Measurements from ENCODE around the gene MT1A. TPM values are rescaled to one million over a fixed set of nuclear protein-coding genes. Genes with fewer than 3 reads are reported as not detected.
A peak's percentile ranks its signal among the peaks of the same experiment; 100 is the strongest.

MT1A gene
- total RNA-seq (2014; rRNA removed; shearing (Covaris generic)) = not detected in 2 replicates

- no peak for DNase-seq (ENCODE audit: low spot score)
These were observed at the start of gene MT1A for GRCh38 chr16:56637814-56638750. Gene MT1A (plus strand): TSS chr16:56638666. CDS start chr16:56638739, 73 bp downstream.

GRCh38 chr16:56588781-56589140, 49.7 kb upstream of the MT1A start:
- DNase-seq (ENCODE audit: low spot score) = no peak

GRCh38 chr16:56589141-56590039, 49.1 kb upstream of the MT1A start, which contains the start of gene MT3:
Gene MT3 (plus strand): TSS chr16:56589528. CDS start chr16:56589591, 63 bp downstream.
- DNase-seq (ENCODE audit: low spot score) = no peak

- no peak for DNase-seq (ENCODE audit: low spot score)
These were observed 46.9 kb upstream of the MT1A start for GRCh38 chr16:56591377-56592060.

GRCh38 chr16:56593573-56594291, 44.7 kb upstream of the MT1A start:
- no peak for DNase-seq (ENCODE audit: low spot score)

GRCh38 chr16:56594292-56594619, 44.2 kb upstream of the MT1A start:
- no peak for DNase-seq (ENCODE audit: low spot score)

- peak; percentile 62 for DNase-seq (ENCODE audit: low spot score)
These were observed 38.0 kb upstream of the MT1A start for GRCh38 chr16:56600398-56600999.

DNA sequence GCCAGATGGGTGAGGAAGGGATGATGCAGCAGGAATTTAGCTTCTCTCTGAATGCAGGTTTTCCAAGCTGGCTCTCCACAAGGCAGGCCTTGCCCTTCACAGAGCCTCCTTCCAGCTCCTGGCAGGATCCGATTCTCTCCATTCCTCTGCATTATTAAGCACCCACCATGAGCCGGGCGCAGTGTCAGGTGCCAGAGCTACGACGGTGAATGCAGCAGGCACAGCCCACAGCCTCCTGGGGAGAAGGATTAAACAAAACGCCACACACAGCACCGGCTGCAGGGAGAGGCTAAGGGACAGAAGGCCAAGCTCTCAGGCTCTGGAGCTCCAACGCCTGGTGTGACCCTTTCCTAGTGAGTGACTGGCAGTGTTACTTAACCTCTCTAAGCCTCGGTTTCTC, 37.1 kb upstream of the MT1A start:
- no peak for DNase-seq (ENCODE audit: low spot score)

GRCh38 chr16:56603589-56603988, 34.9 kb upstream of the MT1A start:
- peak; percentile 64 for DNase-seq (ENCODE audit: low spot score)

GRCh38 chr16:56604966-56605365, 33.5 kb upstream of the MT1A start:
- no peak for DNase-seq (ENCODE audit: low spot score)

DNA sequence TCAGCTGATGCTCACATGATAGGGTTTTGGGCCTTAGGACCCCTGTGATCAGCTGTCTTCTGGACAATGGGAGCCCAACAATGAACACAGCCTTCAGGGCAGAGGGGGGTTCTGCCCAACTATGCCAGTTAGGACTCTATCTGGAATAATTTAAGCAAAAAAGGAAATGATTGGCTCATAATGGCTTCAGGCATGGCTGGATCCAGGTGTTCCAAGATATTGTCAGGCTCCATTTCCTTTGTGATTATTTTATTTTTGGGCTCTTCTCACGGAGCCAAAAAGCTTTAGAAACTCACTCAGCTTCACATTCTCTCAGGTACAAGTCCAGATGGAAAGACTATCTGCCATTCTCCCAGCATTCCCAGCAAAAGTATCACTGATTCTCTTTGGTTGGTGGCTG, 33.0 kb upstream of the MT1A start:
- DNase-seq (ENCODE audit: low spot score) = no peak

GRCh38 chr16:56606071-56606475, 32.4 kb upstream of the MT1A start:
- DNase-seq (ENCODE audit: low spot score) = peak; percentile 90

DNA sequence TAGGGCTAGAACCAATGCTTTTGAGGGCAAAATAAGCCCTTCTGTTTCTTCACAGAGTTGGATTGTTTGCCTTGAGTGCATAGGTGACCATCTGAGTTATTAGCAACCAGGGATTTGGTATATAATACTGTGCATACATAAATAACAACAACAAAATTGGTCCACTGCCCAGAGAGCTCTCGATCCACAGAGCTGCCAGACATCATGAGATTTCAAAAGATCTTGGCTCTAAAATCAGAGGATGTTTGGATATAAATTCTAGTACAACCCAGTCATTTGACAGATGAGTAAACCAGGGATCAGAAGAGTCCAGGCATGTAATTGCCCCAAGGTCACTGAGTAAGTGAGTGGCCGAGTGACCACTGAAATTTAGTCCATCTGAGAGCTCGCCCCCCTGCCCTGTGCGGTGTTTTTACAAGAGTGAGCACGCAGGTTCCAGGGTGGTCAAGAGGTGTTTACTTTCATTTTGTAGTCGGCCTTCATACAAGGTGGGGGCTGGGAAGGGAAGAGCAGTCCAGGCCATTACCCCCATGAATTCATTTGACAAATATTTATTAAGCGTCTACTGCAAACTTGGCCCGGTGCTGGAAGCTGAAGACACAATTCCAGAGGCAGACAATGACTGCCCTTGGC, 31.9 kb upstream of the MT1A start:
- DNase-seq (ENCODE audit: low spot score) = peak; percentile 98

- DNase-seq (ENCODE audit: low spot score) = peak; percentile 99
These were observed 31.3 kb upstream of the MT1A start for GRCh38 chr16:56607109-56607618.

- no peak for DNase-seq (ENCODE audit: low spot score)
These were observed 30.8 kb upstream of the MT1A start for GRCh38 chr16:56607675-56608042.

- DNase-seq (ENCODE audit: low spot score) = peak; percentile 97
These were observed 30.2 kb upstream of the MT1A start, which contains the start of gene MT2A for GRCh38 chr16:56608043-56608875. Gene MT2A (plus strand): TSS chr16:56608584. CDS start chr16:56608656, 72 bp downstream.

GRCh38 chr16:56608876-56609462, 29.5 kb upstream of the MT1A start:
- DNase-seq (ENCODE audit: low spot score) = peak; percentile 47

- DNase-seq (ENCODE audit: low spot score) = peak; percentile 82
These were observed 29.0 kb upstream of the MT1A start for GRCh38 chr16:56609463-56609921.
